ENCODE data around the gene PEAK3.

The PEAK3 gene

GRCh38 chr19:2235381-2236063 lies 46.5 kb downstream of the PEAK3 start:
- DNase-seq = no peak

GRCh38 chr19:2234996-2235380 lies 47.0 kb downstream of the PEAK3 start:
- no peak for DNase-seq

GRCh38 chr19:2233601-2234280 lies 48.2 kb downstream of the PEAK3 start:
- DNase-seq = no peak

- DNase-seq = no peak
Measured at GRCh38 chr19:2232286-2233151, 49.5 kb downstream of the PEAK3 start.

GRCh38 chr19:2231621-2232221 lies 50.3 kb downstream of the PEAK3 start:
- DNase-seq = no peak

GRCh38 chr19:2230807-2231533 lies 51.0 kb downstream of the PEAK3 start:
- DNase-seq = no peak

- no peak for DNase-seq
Measured at GRCh38 chr19:2230033-2230531, 51.9 kb downstream of the PEAK3 start.

GRCh38 chr19:2229103-2230032 lies 52.6 kb downstream of the PEAK3 start:
- no peak for DNase-seq

GRCh38 chr19:2228157-2229030 lies 53.6 kb downstream of the PEAK3 start:
- no peak for DNase-seq

GRCh38 chr19:2227415-2228156 lies 54.4 kb downstream of the PEAK3 start:
- DNase-seq = no peak

GRCh38 chr19:2226840-2227360 lies 55.1 kb downstream of the PEAK3 start:
- no peak for DNase-seq

- DNase-seq = no peak
Measured at GRCh38 chr19:2226051-2226839, 55.7 kb downstream of the PEAK3 start.

- no peak for DNase-seq
Measured at GRCh38 chr19:2225415-2226050, 56.4 kb downstream of the PEAK3 start.

- DNase-seq = no peak
Measured at GRCh38 chr19:2224754-2225349, 57.1 kb downstream of the PEAK3 start.
